CD4-positive, alpha-beta memory T cell (primary cell): ENCODE measurements around the gene HS2ST1. TPM values are rescaled to one million over a fixed set of nuclear protein-coding genes. Genes with fewer than 3 reads are reported as not detected.

Experiments
- CTCF ChIA-PET: fragments of 350-600 bp; sonication (Branson Sonifier 250); formaldehyde crosslinking; loops from one replicate; lab custom pipeline; 2021; ENCODE audit warnings: inconsistent platforms; ENCODE audit not compliant: partially characterized antibody; lab: Charles Lee
- POLR2A ChIA-PET: fragments of 350-600 bp; sonication (Branson Sonifier 250); formaldehyde crosslinking; loops from one replicate; lab custom pipeline; 2021; ENCODE audit not compliant: partially characterized antibody; lab: Charles Lee
- DNase-seq, 5 donors: peaks; one replicate each; pipeline versions ENCODE4 v3.0.0 to v3.0.0-alpha.2; 2020 to 2022; ENCODE audit warnings: mixed read lengths in 1 of 5
- H3K27ac ChIP-seq: one replicate; pipeline ENCODE4 v1.7.0; 2013; ENCODE audit warnings: low read depth, low read length
- H3K27me3 ChIP-seq: 2 replicates; pipeline ENCODE4 v1.7.0; 2013; ENCODE audit warnings: mild to moderate bottlenecking, low read length, moderate library complexity; ENCODE audit not compliant: insufficient read depth
- H3K36me3 ChIP-seq: 2 replicates; pipeline ENCODE4 v1.7.0; 2013; ENCODE audit warnings: mild to moderate bottlenecking, low read length, moderate library complexity; ENCODE audit not compliant: insufficient read depth
- H3K4me1 ChIP-seq: 2 replicates; pipeline ENCODE4 v1.7.0; 2013; ENCODE audit warnings: mild to moderate bottlenecking, low read length, moderate library complexity; ENCODE audit not compliant: insufficient read depth
- H3K4me3 ChIP-seq, 2 donors: one replicate each; pipeline ENCODE4 v1.7.0; 2013; ENCODE audit warnings: low read length in 2 of 2, mild to moderate bottlenecking in 1 of 2
- H3K9me3 ChIP-seq, 2 donors: one replicate each; pipeline ENCODE4 v1.7.0; 2013; ENCODE audit warnings: low read length in 2 of 2, control low read depth in 1 of 2; ENCODE audit not compliant: control insufficient read depth in 1 of 2
- H3K27ac Mint-ChIP-seq, 7 donors: one replicate each; pipeline ENCODE4 v1.8.0; 2020 to 2021; ENCODE audit warnings: mixed read lengths in 7 of 7, mild to moderate bottlenecking in 6 of 7, inconsistent platforms in 3 of 7, moderate library complexity in 3 of 7
- H3K27me3 Mint-ChIP-seq, 2 donors: one replicate each; pipeline ENCODE4 v1.8.0; 2020 to 2021; ENCODE audit warnings: mixed read lengths in 2 of 2
- H3K36me3 Mint-ChIP-seq, 2 donors: one replicate each; pipeline ENCODE4 v1.8.0; 2020 to 2021; ENCODE audit warnings: mixed read lengths in 2 of 2, inconsistent platforms in 1 of 2, mild to moderate bottlenecking in 1 of 2
- H3K4me1 Mint-ChIP-seq, 4 donors: one replicate each; pipeline ENCODE4 v1.8.0; 2020 to 2021; ENCODE audit warnings: mixed read lengths in 4 of 4, mild to moderate bottlenecking in 1 of 4
- H3K4me3 Mint-ChIP-seq, 8 donors: one replicate each; pipeline ENCODE4 v1.8.0; 2020 to 2021; ENCODE audit warnings: mixed read lengths in 8 of 8, mild to moderate bottlenecking in 7 of 8, moderate library complexity in 6 of 8, inconsistent platforms in 3 of 8
- H3K9me3 Mint-ChIP-seq, 8 donors: one replicate each; pipeline ENCODE4 v1.8.0; 2020 to 2021; ENCODE audit warnings: mixed read lengths in 8 of 8, mild to moderate bottlenecking in 5 of 8, inconsistent platforms in 3 of 8, moderate library complexity in 1 of 8
- intact Hi-C: fragments of 100-400 bp; cut with micrococcal nuclease; formaldehyde crosslinking; loops from one replicate; pipeline ENCODE4 v1.15.1; 2023
- polyA plus RNA-seq, 2 donors: library from polyadenylated mRNA; unstranded; fragments of 300-500 nt; fragmentation: Illumina TruSeq; gene quantifications; one replicate each; pipeline ENCODE4 v1.2.3, GENCODE V29; 2021
- total RNA-seq, 2 experiments: library from RNA; stranded (reverse); gene quantifications; one replicate each; pipeline ENCODE4 v1.2.3, GENCODE V29; 2021

Gene HS2ST1
- total and polyA plus RNA-seq, 4 experiments from 2014 or later = 5.4 to 15.8 (median 11.2) TPM

DNA sequence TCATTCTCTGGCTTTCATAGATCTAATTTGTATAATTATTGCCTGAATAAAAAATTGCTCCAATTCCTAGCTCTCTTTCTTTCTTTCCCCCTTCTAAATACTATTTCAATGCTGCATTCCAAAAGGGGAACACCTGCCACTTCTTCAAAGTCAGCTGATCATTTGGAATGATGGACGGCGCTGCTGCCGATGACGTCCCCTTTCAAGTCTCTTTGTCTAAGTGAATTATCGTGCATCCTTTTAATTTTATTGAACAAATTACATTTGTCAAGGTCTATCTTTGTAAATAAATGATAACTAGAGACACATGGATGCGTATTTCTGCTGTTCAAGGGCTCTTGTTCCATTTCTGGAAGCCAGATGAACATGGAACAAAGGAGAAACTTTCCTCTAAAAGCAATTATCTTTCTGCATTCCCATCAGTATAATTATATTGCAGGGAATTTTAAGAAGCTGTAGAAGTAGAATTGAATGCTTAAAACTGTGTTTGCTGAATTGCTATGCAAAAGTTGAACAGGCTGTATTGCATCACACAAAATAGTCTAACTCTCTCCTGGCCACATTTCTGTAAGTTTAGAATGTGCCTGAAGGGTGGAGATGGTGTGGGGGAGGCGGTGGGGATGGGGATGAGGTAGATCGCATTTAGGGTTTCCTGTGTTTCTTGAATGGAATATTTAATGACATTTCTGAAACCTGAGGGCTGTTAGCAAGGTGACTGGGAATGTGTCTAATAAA lies 222.3 kb downstream of the HS2ST1 start:
- no peak overlapping the region for H3K4me3 Mint-ChIP-seq
- H3K27me3 Mint-ChIP-seq = peaks cover 13 to 15% of the 10 kb centered on the region in 2 donors
- no peaks in the 10 kb centered on the region for H3K27me3 ChIP-seq
- DNase-seq = no peak
- H3K27ac Mint-ChIP-seq = no peak overlapping the region
- CTCF ChIA-PET = interaction anchor here (1.2 kb wide), 1 partner anchor 52 kb away, joined by 3 read pairs; no protein-coding TSS in a partner anchor
- no peaks in the 10 kb centered on the region for H3K36me3 Mint-ChIP-seq
- no peak overlapping the region for H3K4me3 ChIP-seq
- no peaks in the 10 kb centered on the region for H3K36me3 ChIP-seq
- peaks cover 6% of the 10 kb centered on the region for H3K4me1 ChIP-seq
- H3K9me3 ChIP-seq = no peaks in the 10 kb centered on the region
- H3K27ac ChIP-seq = no peak overlapping the region
- POLR2A ChIA-PET = no interaction called here
- intact Hi-C loops = no loop called here
- H3K9me3 Mint-ChIP-seq = no peaks in the 10 kb centered on the region
- H3K4me1 Mint-ChIP-seq = peaks cover 2 to 8% (median 6%) of the 10 kb centered on the region in 4 donors

DNA sequence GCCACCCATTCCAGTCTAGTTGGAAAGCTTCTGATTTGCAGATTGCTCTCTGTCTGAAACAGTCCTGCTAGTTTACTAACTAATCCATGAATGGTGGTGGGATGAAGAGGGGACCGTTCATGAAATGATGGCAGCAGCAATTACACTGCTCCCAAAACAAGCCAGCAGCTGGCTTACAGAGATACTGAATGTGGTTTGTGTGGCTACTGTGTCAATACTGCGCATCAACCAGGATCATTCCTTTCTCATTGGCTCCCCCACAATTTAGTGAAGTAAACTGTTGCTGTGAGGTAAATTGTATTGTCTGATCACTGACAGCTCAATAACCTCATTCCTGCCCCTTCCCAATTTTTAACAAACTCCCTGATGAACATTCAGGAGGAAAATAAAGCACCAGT lies 222.9 kb downstream of the HS2ST1 start:
- no peaks in the 10 kb centered on the region for H3K36me3 Mint-ChIP-seq
- POLR2A ChIA-PET = no interaction called here

DNA sequence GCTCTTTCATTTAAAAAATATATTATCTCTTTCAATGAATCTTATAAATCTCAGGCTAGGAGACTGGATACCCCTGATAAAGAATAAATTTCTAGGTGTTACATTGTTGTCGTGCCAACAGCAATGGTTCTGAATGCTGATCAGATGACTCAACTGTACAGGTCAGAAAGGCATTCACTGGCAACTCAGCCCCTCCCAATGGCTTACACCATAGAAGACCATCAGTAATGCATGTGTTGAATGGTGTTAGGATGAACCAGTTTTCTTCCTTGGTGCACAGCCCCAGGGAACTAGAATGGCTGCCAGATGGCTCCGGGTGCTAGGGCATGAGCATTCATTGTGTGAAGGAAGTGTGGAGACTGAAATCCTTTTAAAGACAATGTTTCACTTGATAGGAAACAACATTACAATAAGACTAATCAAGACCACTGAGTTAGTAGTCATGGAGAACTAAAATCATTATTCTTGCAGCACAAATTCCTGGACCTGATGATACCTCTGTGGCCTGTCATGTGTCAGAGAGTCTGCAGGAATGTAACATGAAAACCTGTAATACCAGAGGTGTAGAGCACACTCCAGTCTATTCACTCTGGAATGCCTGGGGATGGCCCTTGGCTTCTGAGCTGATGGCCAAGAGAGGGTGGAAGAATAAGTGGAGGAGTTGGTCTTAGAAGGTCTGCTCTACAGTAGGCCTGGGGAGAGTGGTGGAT lies 226.6 kb downstream of the HS2ST1 start:
- Mint-ChIP-seq H3K9me3 (no peaks in the 10 kb centered on the region), H3K4me3 (no peak overlapping the region), H3K4me1 (no peaks in the 10 kb centered on the region), H3K27ac (no peak overlapping the region), H3K36me3 (no peaks in the 10 kb centered on the region), H3K27me3 (peaks cover 3 to 9% of the 10 kb centered on the region in 2 donors)
- Histone ChIP-seq H3K9me3 (no peaks in the 10 kb centered on the region), H3K27me3 (no peaks in the 10 kb centered on the region), H3K4me3 (no peak overlapping the region), H3K36me3 (no peaks in the 10 kb centered on the region), H3K4me1 (no peaks in the 10 kb centered on the region), H3K27ac (no peak overlapping the region)
- no peak for DNase-seq
- CTCF ChIA-PET = interaction anchor here (1.7 kb wide), 1 partner anchor 11 kb away, joined by 4 read pairs; no protein-coding TSS in a partner anchor
- intact Hi-C loops = no loop called here
- POLR2A ChIA-PET = no interaction called here

More for the DNA sequence above, 222.9 kb downstream of the HS2ST1 start:
- no peaks in the 10 kb centered on the region for H3K27me3 ChIP-seq
- H3K27ac Mint-ChIP-seq = no peak overlapping the region
- peaks cover 2 to 5% (median 5%) of the 10 kb centered on the region in 4 donors for H3K4me1 Mint-ChIP-seq
- no peak overlapping the region for H3K4me3 Mint-ChIP-seq
- CTCF ChIA-PET = interaction anchor here (1.2 kb wide), 1 partner anchor 52 kb away, joined by 3 read pairs; no protein-coding TSS in a partner anchor
- intact Hi-C loops = no loop called here
- no peaks in the 10 kb centered on the region for H3K9me3 Mint-ChIP-seq
- peaks cover 11 to 14% of the 10 kb centered on the region in 2 donors for H3K27me3 Mint-ChIP-seq
- H3K36me3 ChIP-seq = no peaks in the 10 kb centered on the region
- peaks cover 2% of the 10 kb centered on the region for H3K4me1 ChIP-seq
- H3K4me3 ChIP-seq = no peak overlapping the region
- H3K27ac ChIP-seq = no peak overlapping the region
- DNase-seq = no peak
- no peaks in the 10 kb centered on the region for H3K9me3 ChIP-seq

DNA sequence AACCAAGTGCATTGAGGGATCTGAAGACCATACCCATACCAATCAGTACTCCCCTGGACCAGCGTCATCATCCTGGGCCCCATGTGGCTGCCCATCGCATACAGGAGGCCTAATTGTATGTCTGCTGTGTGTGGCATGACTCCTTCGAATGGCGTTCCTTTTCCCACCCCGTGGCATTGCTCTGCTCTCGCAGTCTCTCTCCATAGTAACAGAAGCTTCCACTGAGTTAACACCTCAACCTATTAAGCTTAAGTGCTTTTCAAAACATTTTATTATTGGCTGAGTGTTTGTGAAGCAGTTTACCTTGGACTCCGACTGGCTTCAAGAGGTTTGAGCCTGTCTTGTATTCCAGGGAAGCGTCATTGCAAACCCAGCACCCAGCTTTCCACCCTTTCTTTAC lies 227.1 kb downstream of the HS2ST1 start:
- no peak overlapping the region for H3K4me3 Mint-ChIP-seq
- Histone ChIP-seq H3K4me3 (no peak overlapping the region), H3K9me3 (no peaks in the 10 kb centered on the region), H3K36me3 (no peaks in the 10 kb centered on the region), H3K4me1 (no peaks in the 10 kb centered on the region), H3K27me3 (no peaks in the 10 kb centered on the region), H3K27ac (no peak overlapping the region)
- no peaks in the 10 kb centered on the region for H3K9me3 Mint-ChIP-seq
- no peaks in the 10 kb centered on the region for H3K36me3 Mint-ChIP-seq
- ChIA-PET CTCF (interaction anchor here (1.7 kb wide), 1 partner anchor 12 kb away, joined by 4 read pairs; no protein-coding TSS in a partner anchor), POLR2A (no interaction called here)
- intact Hi-C loops = no loop called here
- no peak for DNase-seq
- peaks cover 8% of the 10 kb centered on the region in 2 donors for H3K27me3 Mint-ChIP-seq
- H3K27ac Mint-ChIP-seq = no peak overlapping the region
- no peaks in the 10 kb centered on the region for H3K4me1 Mint-ChIP-seq

DNA sequence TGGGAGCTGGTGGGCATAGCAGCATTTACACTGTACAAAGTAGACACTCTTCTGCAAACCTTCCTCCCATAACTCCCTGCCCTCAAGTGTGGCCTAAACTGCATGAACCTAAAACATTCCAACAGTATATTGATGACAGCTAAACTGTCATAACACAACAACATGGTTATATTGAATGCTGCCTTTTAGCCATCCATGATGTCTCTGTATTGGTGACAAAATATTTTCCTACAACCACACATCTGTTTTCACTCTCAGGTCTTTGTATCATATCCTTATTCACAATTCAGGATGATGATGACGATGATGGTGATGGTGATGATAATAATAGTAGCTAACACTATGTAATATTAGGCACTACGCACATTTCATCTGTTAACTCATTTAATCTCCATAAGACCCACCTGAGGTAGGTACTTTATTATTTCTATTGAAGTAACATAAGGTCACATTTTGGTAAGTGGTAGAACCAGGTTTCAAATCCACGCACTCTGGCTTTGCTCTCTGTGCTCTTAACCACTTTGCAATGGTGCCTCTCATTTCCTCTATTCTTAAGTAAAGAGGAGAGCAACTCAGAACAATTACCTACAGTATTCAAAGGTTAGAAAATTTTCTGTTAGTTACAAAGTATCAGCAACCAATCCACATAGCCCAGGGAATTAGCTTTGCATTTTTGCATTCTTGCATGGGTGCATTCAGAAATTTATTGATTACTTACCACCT lies 229.1 kb downstream of the HS2ST1 start:
- ChIA-PET POLR2A (no interaction called here), CTCF (interaction anchor here (1.0 to 2.0 kb wide), 3 partner anchors 9 to 14 kb away, joined by 3 to 6 read pairs (median 4); no protein-coding TSS in a partner anchor)
- Histone ChIP-seq H3K9me3 (no peaks in the 10 kb centered on the region), H3K36me3 (no peaks in the 10 kb centered on the region), H3K4me1 (no peaks in the 10 kb centered on the region), H3K4me3 (no peak overlapping the region), H3K27me3 (no peaks in the 10 kb centered on the region), H3K27ac (no peak overlapping the region)
- Mint-ChIP-seq H3K36me3 (no peaks in the 10 kb centered on the region), H3K4me3 (no peak overlapping the region), H3K9me3 (peaks cover 0 to 2% (median 0%) of the 10 kb centered on the region in 8 donors), H3K4me1 (no peaks in the 10 kb centered on the region), H3K27ac (no peak overlapping the region), H3K27me3 (peaks cover 8 to 19% of the 10 kb centered on the region in 2 donors)
- intact Hi-C loops = no loop called here
- no peak for DNase-seq

DNA sequence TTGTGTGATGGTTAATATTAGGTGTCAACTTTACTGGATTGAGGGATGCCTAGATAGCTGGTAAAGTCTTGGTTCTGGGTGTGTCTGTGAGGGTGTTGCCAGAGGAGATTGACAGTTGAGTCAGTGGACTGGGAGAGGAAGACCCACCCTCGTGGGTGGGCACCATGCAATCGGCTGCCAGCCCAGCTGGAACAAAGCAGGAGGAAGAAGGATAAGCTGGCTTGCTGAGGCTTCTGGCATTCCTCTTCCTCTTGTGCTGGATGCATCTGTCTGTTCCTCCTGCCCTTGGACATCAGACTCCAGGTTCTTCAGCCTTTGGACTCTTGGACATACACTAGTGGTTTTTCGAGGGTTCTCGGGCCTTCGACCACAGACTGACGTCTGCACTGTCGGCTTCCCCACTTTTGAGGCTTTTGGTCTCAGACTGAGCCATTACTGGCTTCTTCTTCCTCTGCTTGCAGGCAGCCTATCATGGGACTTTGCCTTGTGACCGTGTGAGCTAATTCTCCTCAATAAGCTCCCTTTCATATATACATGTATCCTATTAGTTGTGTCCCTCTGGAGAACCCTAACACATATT lies 230.0 kb downstream of the HS2ST1 start:
- DNase-seq = no peak
- Mint-ChIP-seq H3K27ac (no peak overlapping the region), H3K27me3 (peaks cover 15 to 23% of the 10 kb centered on the region in 2 donors), H3K4me1 (no peaks in the 10 kb centered on the region), H3K4me3 (no peak overlapping the region), H3K9me3 (peaks cover 0 to 2% (median 0%) of the 10 kb centered on the region in 8 donors), H3K36me3 (no peaks in the 10 kb centered on the region)
- Histone ChIP-seq H3K36me3 (no peaks in the 10 kb centered on the region), H3K4me3 (no peak overlapping the region), H3K9me3 (no peaks in the 10 kb centered on the region), H3K27me3 (no peaks in the 10 kb centered on the region), H3K27ac (no peak overlapping the region), H3K4me1 (no peaks in the 10 kb centered on the region)
- intact Hi-C loops = no loop called here
- CTCF ChIA-PET = interaction anchor here (1.0 to 2.0 kb wide), 2 partner anchors 10 to 13 kb away, joined by 3 to 6 read pairs; no protein-coding TSS in a partner anchor
- POLR2A ChIA-PET = no interaction called here
